Measurements from ENCODE around the gene ADAM22. TPM values are rescaled to one million over a fixed set of nuclear protein-coding genes. Genes with fewer than 3 reads are reported as not detected.

Gene ADAM22
- total RNA-seq, 1 experiment from 2014 or later, result 10.0 TPM

DNA sequence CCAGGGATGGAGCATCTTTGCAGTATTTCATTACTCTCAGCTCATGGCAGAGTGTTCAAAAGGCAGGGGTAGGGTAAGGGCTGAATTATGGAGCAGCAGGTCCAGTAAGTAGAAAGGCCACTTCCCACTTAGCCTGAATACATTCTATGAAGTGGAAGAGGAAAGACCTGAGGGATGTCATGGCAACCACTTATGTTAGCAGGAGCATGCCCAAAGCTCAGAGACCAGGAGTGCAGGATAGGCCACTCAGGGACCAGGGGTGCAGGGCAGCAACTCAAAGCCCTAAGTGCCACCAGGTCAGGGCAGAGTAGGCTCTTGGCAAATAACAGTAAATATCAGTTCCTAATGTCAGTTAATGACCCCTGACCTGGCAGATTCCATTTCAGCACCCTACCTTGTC, 282.2 kb downstream of the ADAM22 start:
- Histone ChIP-seq H2AFZ (ENCODE audit: low read depth, low read length, poor library complexity, severe bottlenecking) (no peak overlapping the region), H4K20me1 (ENCODE audit: insufficient read depth) (no peaks in the 10 kb centered on the region), H3K4me3 (replicated peaks in 1 of 2; ENCODE audit: low read depth in 1 of 2, low read length in 2 of 2) (no peak overlapping the region), H3K79me2 (ENCODE audit: insufficient read depth, low read length) (peaks cover 39% of the 10 kb centered on the region), H3K9ac (ENCODE audit: low read length) (no peak overlapping the region), H3K36me3 (ENCODE audit: control insufficient read depth in 1 of 2, insufficient read depth in 2 of 2, low read length in 2 of 2) (peaks cover 2 to 35% of the 10 kb centered on the region in 2 experiments; a peak in 2 of 4 replicates), H3K27ac (ENCODE audit: low read depth, low read length) (no peak overlapping the region), H3K4me1 (ENCODE audit: control insufficient read depth in 1 of 2, insufficient read depth in 2 of 2, low read length in 2 of 2) (peaks cover 8 to 21% of the 10 kb centered on the region in 2 experiments; a peak in 3 of 4 replicates), H3K9me3 (ENCODE audit: control insufficient read depth in 1 of 2, insufficient read depth in 1 of 2, low read depth in 1 of 2, low read length in 2 of 2) (no peaks in the 10 kb centered on the region), H3K9me2 (ENCODE audit: insufficient read depth) (no peaks in the 10 kb centered on the region), H3K27me3 (ENCODE audit: insufficient read depth, low read length) (no peaks in the 10 kb centered on the region), H3K4me2 (ENCODE audit: low read length) (no peak overlapping the region)
- POLR2A ChIA-PET, result no interaction called here
- CTCF ChIA-PET, result no interaction called here
- no peak for DNase-seq (ENCODE audit: low read depth, low spot score)
- no TSS peak for BruUV-seq (replicated peaks)
- intact Hi-C loops (cut with micrococcal nuclease), result no loop called here
- no peak for ATAC-seq
- TF ChIP-seq FOSL1 (IDR thresholded peaks at IDR 0.05; ENCODE audit: low read depth) (no peak), ZFX (IDR thresholded peaks at IDR 0.05) (no peak)
- TF ChIP-seq, protein P1, sequence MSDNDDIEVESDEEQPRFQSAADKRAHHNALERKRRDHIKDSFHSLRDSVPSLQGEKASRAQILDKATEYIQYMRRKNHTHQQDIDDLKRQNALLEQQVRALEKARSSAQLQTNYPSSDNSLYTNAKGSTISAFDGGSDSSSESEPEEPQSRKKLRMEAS (IDR thresholded peaks at IDR 0.05), result no peak
- RAD21 ChIA-PET (ENCODE audit: low non-redundant PET in 1 of 2, low total read pairs in 2 of 2, uncharacterized antibody in 2 of 2, unreplicated experiment in 2 of 2), result no interaction called here

DNA sequence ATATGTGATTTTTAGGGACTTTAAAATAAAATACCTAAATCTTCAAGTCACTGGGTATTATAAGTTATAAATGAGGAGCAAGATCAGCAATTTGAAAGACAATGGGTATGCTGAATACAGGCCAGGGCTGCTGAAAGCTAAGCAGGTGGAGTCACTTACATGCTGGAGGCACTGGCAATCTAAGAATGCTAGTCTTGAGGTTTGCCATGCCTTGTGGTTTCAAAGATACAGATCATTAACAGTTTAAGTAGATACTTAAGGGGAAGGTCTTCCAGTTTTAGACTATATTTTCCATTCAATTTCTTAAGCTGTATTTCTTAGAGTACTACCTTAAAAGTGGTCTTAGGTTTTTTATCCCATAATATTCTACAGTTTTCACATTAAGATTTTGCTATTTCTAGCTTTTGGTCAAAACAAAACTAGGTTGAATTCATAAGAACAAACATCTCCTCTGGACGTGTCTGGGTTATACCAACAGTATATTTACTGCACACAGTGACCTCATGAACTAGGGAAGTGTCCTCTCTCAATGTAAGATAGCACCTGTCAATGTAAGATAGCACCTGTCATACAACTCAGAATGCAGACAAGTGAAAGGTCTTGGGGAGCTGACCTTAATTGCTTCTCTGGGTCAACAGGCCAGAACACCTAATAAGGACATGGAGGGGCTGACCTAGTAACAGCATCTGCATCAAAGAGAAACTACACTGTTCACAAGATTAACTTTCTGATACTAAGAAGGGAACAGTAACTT, 283.8 kb downstream of the ADAM22 start:
- Histone ChIP-seq H3K27ac (ENCODE audit: low read depth, low read length) (no peak overlapping the region), H3K4me1 (ENCODE audit: control insufficient read depth in 1 of 2, insufficient read depth in 2 of 2, low read length in 2 of 2) (peaks cover 8 to 21% of the 10 kb centered on the region in 2 experiments; a peak in 3 of 4 replicates), H3K36me3 (ENCODE audit: control insufficient read depth in 1 of 2, insufficient read depth in 2 of 2, low read length in 2 of 2) (peaks cover 2 to 19% of the 10 kb centered on the region in 2 experiments; a peak in 1 of 4 replicates), H3K79me2 (ENCODE audit: insufficient read depth, low read length) (peaks cover 39% of the 10 kb centered on the region), H3K4me3 (replicated peaks in 1 of 2; ENCODE audit: low read depth in 1 of 2, low read length in 2 of 2) (no peak overlapping the region), H3K9me2 (ENCODE audit: insufficient read depth) (no peaks in the 10 kb centered on the region), H3K4me2 (ENCODE audit: low read length) (peak overlapping the region; percentile 81; the same call in 1 of the 2 replicates), H2AFZ (ENCODE audit: low read depth, low read length, poor library complexity, severe bottlenecking) (no peak overlapping the region), H3K9me3 (ENCODE audit: control insufficient read depth in 1 of 2, insufficient read depth in 1 of 2, low read depth in 1 of 2, low read length in 2 of 2) (no peaks in the 10 kb centered on the region), H4K20me1 (ENCODE audit: insufficient read depth) (no peaks in the 10 kb centered on the region), H3K27me3 (ENCODE audit: insufficient read depth, low read length) (no peaks in the 10 kb centered on the region), H3K9ac (ENCODE audit: low read length) (no peak overlapping the region)
- CTCF ChIA-PET, result no interaction called here
- TF ChIP-seq SIN3A (IDR thresholded peaks at IDR 0.05; ENCODE audit: low read depth), result no peak
- no peak for TF ChIP-seq JUND (IDR thresholded peaks at IDR 0.05)
- TF ChIP-seq SP1 (IDR thresholded peaks at IDR 0.05; ENCODE audit: low read depth), result no peak
- TF ChIP-seq CBX3 (IDR thresholded peaks at IDR 0.05; ENCODE audit: low read depth), result no peak
- TF ChIP-seq, protein P2, sequence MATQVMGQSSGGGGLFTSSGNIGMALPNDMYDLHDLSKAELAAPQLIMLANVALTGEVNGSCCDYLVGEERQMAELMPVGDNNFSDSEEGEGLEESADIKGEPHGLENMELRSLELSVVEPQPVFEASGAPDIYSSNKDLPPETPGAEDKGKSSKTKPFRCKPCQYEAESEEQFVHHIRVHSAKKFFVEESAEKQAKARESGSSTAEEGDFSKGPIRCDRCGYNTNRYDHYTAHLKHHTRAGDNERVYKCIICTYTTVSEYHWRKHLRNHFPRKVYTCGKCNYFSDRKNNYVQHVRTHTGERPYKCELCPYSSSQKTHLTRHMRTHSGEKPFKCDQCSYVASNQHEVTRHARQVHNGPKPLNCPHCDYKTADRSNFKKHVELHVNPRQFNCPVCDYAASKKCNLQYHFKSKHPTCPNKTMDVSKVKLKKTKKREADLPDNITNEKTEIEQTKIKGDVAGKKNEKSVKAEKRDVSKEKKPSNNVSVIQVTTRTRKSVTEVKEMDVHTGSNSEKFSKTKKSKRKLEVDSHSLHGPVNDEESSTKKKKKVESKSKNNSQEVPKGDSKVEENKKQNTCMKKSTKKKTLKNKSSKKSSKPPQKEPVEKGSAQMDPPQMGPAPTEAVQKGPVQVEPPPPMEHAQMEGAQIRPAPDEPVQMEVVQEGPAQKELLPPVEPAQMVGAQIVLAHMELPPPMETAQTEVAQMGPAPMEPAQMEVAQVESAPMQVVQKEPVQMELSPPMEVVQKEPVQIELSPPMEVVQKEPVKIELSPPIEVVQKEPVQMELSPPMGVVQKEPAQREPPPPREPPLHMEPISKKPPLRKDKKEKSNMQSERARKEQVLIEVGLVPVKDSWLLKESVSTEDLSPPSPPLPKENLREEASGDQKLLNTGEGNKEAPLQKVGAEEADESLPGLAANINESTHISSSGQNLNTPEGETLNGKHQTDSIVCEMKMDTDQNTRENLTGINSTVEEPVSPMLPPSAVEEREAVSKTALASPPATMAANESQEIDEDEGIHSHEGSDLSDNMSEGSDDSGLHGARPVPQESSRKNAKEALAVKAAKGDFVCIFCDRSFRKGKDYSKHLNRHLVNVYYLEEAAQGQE (IDR thresholded peaks at IDR 0.05; ENCODE audit: low read depth), result no peak
- TF ChIP-seq RAD21 (IDR thresholded peaks at IDR 0.05; ENCODE audit: low read depth), result no peak
- no peak for TF ChIP-seq SRF (IDR thresholded peaks at IDR 0.05; ENCODE audit: low read depth)
- TF ChIP-seq CEBPB (IDR thresholded peaks at IDR 0.05; ENCODE audit: low read depth), result no peak
- TF ChIP-seq, protein P1 (IDR thresholded peaks at IDR 0.05), result no peak
- no peak for TF ChIP-seq YY1 (IDR thresholded peaks at IDR 0.05; ENCODE audit: extremely low read depth, insufficient replicate concordance, low read depth, low read length)
- no peak for TF ChIP-seq ZFX (IDR thresholded peaks at IDR 0.05)
- TF ChIP-seq, protein P3, sequence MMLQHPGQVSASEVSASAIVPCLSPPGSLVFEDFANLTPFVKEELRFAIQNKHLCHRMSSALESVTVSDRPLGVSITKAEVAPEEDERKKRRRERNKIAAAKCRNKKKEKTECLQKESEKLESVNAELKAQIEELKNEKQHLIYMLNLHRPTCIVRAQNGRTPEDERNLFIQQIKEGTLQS (IDR thresholded peaks at IDR 0.05), result no peak
- POLR2A ChIA-PET, result no interaction called here
- BruUV-seq (replicated peaks), result no TSS peak
- ATAC-seq (no peak), DNase-seq (ENCODE audit: low read depth, low spot score) (no peak)
- intact Hi-C loops (cut with micrococcal nuclease), result no loop called here
- RAD21 ChIA-PET (ENCODE audit: low non-redundant PET in 1 of 2, low total read pairs in 2 of 2, uncharacterized antibody in 2 of 2, unreplicated experiment in 2 of 2), result no interaction called here
